Measurements from ENCODE around the gene WFS1. TPM values are rescaled to one million over a fixed set of nuclear protein-coding genes. Genes with fewer than 3 reads are reported as not detected.

WFS1 gene
- total and polyA plus RNA-seq, 8 donors = 10.2 to 28.7 (median 14.6) TPM

DNA sequence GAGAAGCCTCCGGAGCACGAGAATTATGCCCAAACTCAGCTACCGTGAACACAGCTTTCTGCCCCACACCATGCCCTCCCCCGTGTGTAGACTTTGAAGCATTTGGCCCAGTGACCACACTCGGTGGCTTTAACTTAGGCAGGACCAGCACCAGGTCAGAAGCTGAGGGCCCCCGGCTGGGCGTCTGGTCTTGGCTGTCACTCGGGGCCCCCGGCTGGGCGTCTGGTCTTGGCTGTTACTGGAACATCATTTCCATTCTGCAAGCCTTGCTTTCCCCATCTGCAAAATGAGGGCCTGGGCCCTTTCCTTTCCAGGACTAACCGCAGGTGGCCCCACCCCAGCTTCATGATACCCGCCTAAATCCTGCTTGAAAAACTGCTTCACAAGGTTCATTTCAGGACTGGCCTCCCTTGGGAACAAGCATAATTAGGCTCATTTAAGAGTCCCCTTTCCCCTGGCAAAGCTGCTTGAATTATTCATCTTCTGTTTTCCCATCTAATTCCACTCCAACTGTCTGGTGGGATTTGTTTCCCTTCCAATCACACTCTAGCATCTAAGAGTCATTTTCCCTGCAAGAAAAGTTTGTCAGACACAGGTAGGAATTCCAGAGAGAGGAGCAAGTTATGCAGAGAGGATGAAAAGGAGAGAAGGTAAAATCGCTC, 82.5 kb downstream of the WFS1 start:
- intact Hi-C loops (cut with DNase I) = no loop called here
- DNase-seq = peak in 1 of 6 donors; percentile 29
- Histone ChIP-seq H3K4me3 (no peak overlapping the region), H3K36me3 (no peaks in the 10 kb centered on the region), H3K27ac (no peak overlapping the region), H3K4me1 (no peaks in the 10 kb centered on the region), H3K27me3 (no peaks in the 10 kb centered on the region), H3K9me3 (no peaks in the 10 kb centered on the region)
- TF ChIP-seq, protein P1, sequence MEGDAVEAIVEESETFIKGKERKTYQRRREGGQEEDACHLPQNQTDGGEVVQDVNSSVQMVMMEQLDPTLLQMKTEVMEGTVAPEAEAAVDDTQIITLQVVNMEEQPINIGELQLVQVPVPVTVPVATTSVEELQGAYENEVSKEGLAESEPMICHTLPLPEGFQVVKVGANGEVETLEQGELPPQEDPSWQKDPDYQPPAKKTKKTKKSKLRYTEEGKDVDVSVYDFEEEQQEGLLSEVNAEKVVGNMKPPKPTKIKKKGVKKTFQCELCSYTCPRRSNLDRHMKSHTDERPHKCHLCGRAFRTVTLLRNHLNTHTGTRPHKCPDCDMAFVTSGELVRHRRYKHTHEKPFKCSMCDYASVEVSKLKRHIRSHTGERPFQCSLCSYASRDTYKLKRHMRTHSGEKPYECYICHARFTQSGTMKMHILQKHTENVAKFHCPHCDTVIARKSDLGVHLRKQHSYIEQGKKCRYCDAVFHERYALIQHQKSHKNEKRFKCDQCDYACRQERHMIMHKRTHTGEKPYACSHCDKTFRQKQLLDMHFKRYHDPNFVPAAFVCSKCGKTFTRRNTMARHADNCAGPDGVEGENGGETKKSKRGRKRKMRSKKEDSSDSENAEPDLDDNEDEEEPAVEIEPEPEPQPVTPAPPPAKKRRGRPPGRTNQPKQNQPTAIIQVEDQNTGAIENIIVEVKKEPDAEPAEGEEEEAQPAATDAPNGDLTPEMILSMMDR (IDR thresholded peaks at IDR 0.05) = no peak
- no peak for FAIRE-seq
- 65 to 68% methylated on average over 13 of the region's 13 CpGs for WGBS, 2 donors
- no peak for ATAC-seq

Other genes with a start within 250 kb of the WFS1 start
- under 1 TPM; 0.16 to 0.98 (median 0.44) TPM for gene JAKMIP1, start 69.3 kb upstream of the WFS1 start, total RNA-seq
- 1 to 10 TPM; 1.1 to 4.3 TPM for gene JAKMIP1, start 69.3 kb upstream of the WFS1 start, polyA plus RNA-seq
- 1 to 10 TPM in 1 of 6 donors, under 1 TPM in 5; 0.05 to 1.1 (median 0.54) TPM for gene PPP2R2C, start 202.8 kb downstream of the WFS1 start, total RNA-seq
- gene PPP2R2C, start 202.8 kb downstream of the WFS1 start, polyA plus RNA-seq = 1 to 10 TPM in 1 of 2 donors, under 1 TPM in 1; 0.42 to 2.0 TPM

Measured in pancreas (tissue), 10 donors.